ENCODE data around the gene ANKRD7. TPM values are rescaled to one million over a fixed set of nuclear protein-coding genes. Genes with fewer than 3 reads are reported as not detected.

The ANKRD7 gene
- not detected in 2 replicates for total RNA-seq (2014; rRNA removed; shearing (Covaris generic); ENCODE audit: low replicate concordance)

GRCh38 chr7:118224521-118224920 lies at the start of gene ANKRD7:
Gene ANKRD7 (plus strand): TSS chr7:118224704. CDS start chr7:118224831, 127 bp downstream.
- Histone ChIP-seq H3K36me3 (no peaks in the 10 kb centered on the region), H3K27me3 (no peaks in the 10 kb centered on the region), H3K9me3 (no peaks in the 10 kb centered on the region), H3K4me3 (no peak within 1 kb of the TSS)
- DNase-seq, result no peak

GRCh38 chr7:118175740-118176139 lies 48.8 kb upstream of the ANKRD7 start:
- no peak for DNase-seq
- Histone ChIP-seq H3K27me3 (no peaks in the 10 kb centered on the region), H3K4me3 (no peak overlapping the region), H3K9me3 (no peaks in the 10 kb centered on the region), H3K36me3 (no peaks in the 10 kb centered on the region)

- H3K36me3 ChIP-seq, result no peaks in the 10 kb centered on the region
- no peaks in the 10 kb centered on the region for H3K27me3 ChIP-seq
- H3K4me3 ChIP-seq, result no peak overlapping the region
- DNase-seq, result no peak
- no peaks in the 10 kb centered on the region for H3K9me3 ChIP-seq
These were observed 45.3 kb upstream of the ANKRD7 start for GRCh38 chr7:118179191-118179590.

- H3K27me3 ChIP-seq, result no peaks in the 10 kb centered on the region
- DNase-seq, result no peak
- peaks cover 25% of the 10 kb centered on the region for H3K36me3 ChIP-seq
- H3K4me3 ChIP-seq, result peak overlapping the region; percentile 90
- H3K9me3 ChIP-seq, result no peaks in the 10 kb centered on the region
These were observed 41.7 kb upstream of the ANKRD7 start for GRCh38 chr7:118182593-118183427.

GRCh38 chr7:118183428-118183785 lies 41.1 kb upstream of the ANKRD7 start:
- peak; percentile 1 for DNase-seq
- Histone ChIP-seq H3K27me3 (no peaks in the 10 kb centered on the region), H3K9me3 (no peaks in the 10 kb centered on the region), H3K4me3 (peak overlapping the region; percentile 90), H3K36me3 (peaks cover 31% of the 10 kb centered on the region)

GRCh38 chr7:118183786-118184564 lies 40.5 kb upstream of the ANKRD7 start, which contains the start of gene LSM8:
Gene LSM8 (plus strand): TSS chr7:118184164. CDS start chr7:118184224, 60 bp downstream.
- peak; percentile 92 for DNase-seq
- Histone ChIP-seq H3K27me3 (no peaks in the 10 kb centered on the region), H3K36me3 (peaks cover 37% of the 10 kb centered on the region), H3K4me3 (peak within 1 kb of the TSS; percentile 90), H3K9me3 (no peaks in the 10 kb centered on the region)

GRCh38 chr7:118184565-118184940 lies 40.0 kb upstream of the ANKRD7 start:
- no peaks in the 10 kb centered on the region for H3K9me3 ChIP-seq
- H3K36me3 ChIP-seq, result peaks cover 40% of the 10 kb centered on the region
- no peaks in the 10 kb centered on the region for H3K27me3 ChIP-seq
- DNase-seq, result no peak
- H3K4me3 ChIP-seq, result peak overlapping the region; percentile 90

- no peaks in the 10 kb centered on the region for H3K9me3 ChIP-seq
- H3K36me3 ChIP-seq, result peaks cover 41% of the 10 kb centered on the region
- no peak for DNase-seq
- H3K4me3 ChIP-seq, result peak overlapping the region; percentile 90
- no peaks in the 10 kb centered on the region for H3K27me3 ChIP-seq
These were observed 39.2 kb upstream of the ANKRD7 start for GRCh38 chr7:118185163-118185860.

- Histone ChIP-seq H3K4me3 (no peak overlapping the region), H3K36me3 (peaks cover 45% of the 10 kb centered on the region), H3K27me3 (no peaks in the 10 kb centered on the region), H3K9me3 (no peaks in the 10 kb centered on the region)
- DNase-seq, result no peak
These were observed 38.0 kb upstream of the ANKRD7 start for GRCh38 chr7:118186501-118186900.

GRCh38 chr7:118194571-118194970 lies 29.9 kb upstream of the ANKRD7 start:
- Histone ChIP-seq H3K27me3 (no peaks in the 10 kb centered on the region), H3K4me3 (no peak overlapping the region), H3K9me3 (no peaks in the 10 kb centered on the region), H3K36me3 (peaks cover 10% of the 10 kb centered on the region)
- no peak for DNase-seq

- DNase-seq, result peak; percentile 14
- Histone ChIP-seq H3K9me3 (no peaks in the 10 kb centered on the region), H3K36me3 (peaks cover 6% of the 10 kb centered on the region; the same call in 1 of the 2 replicates), H3K27me3 (no peaks in the 10 kb centered on the region), H3K4me3 (no peak overlapping the region)
These were observed 28.5 kb upstream of the ANKRD7 start for GRCh38 chr7:118195837-118196474.

GRCh38 chr7:118202061-118202460 lies 22.4 kb upstream of the ANKRD7 start:
- DNase-seq, result no peak
- no peaks in the 10 kb centered on the region for H3K9me3 ChIP-seq
- H3K27me3 ChIP-seq, result no peaks in the 10 kb centered on the region
- no peak overlapping the region for H3K4me3 ChIP-seq
- H3K36me3 ChIP-seq, result no peaks in the 10 kb centered on the region

- DNase-seq, result peak; percentile 63
- no peaks in the 10 kb centered on the region for H3K36me3 ChIP-seq
- H3K9me3 ChIP-seq, result no peaks in the 10 kb centered on the region
- H3K4me3 ChIP-seq, result peak overlapping the region; percentile 44
- no peaks in the 10 kb centered on the region for H3K27me3 ChIP-seq
These were observed 10.3 kb upstream of the ANKRD7 start for GRCh38 chr7:118214051-118214832.

GRCh38 chr7:118214833-118215182 lies 9.7 kb upstream of the ANKRD7 start:
- DNase-seq, result no peak
- Histone ChIP-seq H3K36me3 (no peaks in the 10 kb centered on the region), H3K27me3 (no peaks in the 10 kb centered on the region), H3K9me3 (no peaks in the 10 kb centered on the region), H3K4me3 (peak overlapping the region; percentile 44)

GRCh38 chr7:118217210-118217619 lies 7.3 kb upstream of the ANKRD7 start:
- DNase-seq, result no peak
- no peaks in the 10 kb centered on the region for H3K9me3 ChIP-seq
- H3K4me3 ChIP-seq, result no peak overlapping the region
- H3K36me3 ChIP-seq, result no peaks in the 10 kb centered on the region
- no peaks in the 10 kb centered on the region for H3K27me3 ChIP-seq
